HG03439 (cell line): Measurements from ENCODE around the gene G6PD.
"Not testable (repeated sequence)": the region's sequence is repeated elsewhere in the genome, so short reads cannot be mapped to it uniquely, and the experiment has no call there.

Source experiments
- ATAC-seq: cut with Tn5 transposase; IDR thresholded peaks from one replicate; pipeline ENCODE4 v1.9.1; 2021; ENCODE audit warnings: mild to moderate bottlenecking, moderate library complexity; ENCODE audit not compliant: unreplicated experiment

The G6PD gene

GRCh38 chrX:154546354-154547244, at the start of gene G6PD:
TSS of gene G6PD (minus strand) at chrX:154546846. CDS start at chrX:154546155, 691 bp downstream.
- ATAC-seq, result peak; percentile 59

DNA sequence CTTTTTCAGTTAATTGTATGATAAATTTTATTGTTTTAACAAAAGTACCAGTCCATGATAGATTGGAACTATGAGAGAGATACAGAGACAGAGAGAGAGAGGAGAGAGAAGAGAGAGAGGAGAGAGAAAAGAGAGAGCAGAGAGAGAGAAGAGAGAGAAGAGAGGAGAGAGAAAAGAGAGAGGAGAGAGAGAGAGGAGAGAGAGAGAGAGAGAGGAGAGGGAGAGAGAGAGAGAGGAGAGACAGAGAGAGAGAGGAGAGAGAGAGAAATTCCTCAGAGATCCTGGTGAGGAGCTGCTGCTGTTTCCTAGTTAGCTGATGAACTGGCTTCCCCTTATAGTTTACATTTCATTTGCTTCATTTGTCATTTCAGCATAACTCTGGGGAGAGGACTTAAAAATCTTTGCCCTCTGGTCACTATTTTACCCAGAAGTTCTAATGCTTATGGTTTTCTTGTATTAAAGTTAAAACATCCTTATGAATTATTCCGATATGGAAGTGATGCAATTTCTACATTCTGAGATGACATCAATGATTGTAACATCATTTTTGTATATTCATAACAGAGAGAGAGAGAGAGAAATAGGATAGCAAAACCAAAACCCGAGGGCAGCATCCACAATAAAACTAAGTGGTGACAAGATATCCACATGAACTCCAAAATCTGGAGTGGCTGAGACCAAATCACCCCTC, 49.1 kb upstream of the G6PD start:
- no peak for ATAC-seq

DNA sequence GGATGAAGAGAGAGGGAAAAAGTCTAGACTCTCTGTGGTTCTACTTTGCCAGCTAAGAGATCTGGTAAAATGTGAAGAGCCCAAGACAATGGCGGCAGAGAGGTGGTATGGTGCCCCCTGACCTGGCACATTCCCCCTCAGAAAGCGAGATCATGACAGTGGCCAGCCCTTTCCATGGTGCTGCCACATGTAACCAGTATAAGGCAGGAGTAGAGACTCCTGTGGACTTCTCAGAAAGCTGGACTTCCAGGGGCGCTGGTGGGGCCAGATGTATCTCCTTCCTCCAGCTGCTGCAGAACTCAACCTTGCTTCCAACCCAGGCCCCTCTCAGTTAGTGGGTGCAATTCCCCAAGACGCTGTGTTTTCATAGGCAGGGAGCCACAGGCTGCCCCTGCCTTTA, 47.8 kb upstream of the G6PD start:
- ATAC-seq, result no peak

GRCh38 chrX:154593201-154593600, 46.6 kb upstream of the G6PD start:
- ATAC-seq, result no peak

DNA sequence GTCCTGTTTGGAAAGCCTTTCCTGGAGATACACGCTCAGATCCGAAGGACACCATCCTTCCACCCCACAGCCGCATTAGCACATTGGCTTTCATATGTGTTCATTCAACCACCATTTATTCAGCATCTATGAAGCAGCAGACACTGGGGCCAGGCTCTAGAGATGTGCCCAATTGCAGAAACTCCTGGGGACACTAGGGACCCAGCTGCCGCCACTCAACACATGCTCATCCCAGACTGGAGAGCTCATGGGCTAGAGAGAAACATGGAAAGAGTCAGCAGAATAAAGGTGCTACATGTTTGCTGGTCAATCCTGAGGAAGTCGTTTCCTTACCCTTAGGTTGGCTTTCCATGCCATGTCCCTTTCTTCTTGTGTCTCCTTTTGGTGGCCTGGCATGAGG, 45.9 kb upstream of the G6PD start:
- no peak for ATAC-seq

DNA sequence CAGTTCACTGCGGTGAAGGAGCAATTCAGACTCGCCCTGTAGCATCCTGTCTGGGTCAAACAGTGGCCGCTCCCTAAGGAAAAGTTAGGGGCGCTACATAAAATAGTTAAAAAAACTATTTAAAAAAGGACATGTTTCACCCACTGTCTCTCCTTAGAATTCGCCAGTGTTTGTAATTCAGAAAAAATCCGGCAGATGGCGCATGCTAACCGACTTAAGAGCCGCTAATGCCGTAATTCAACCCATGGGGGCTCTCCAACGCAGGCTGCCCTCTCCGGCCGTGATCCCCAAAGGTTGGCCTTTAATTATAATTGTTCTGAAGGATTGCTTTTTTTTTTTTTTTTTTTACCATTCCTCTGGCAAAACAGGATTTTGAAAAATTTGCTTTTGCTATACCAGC, 43.8 kb upstream of the G6PD start:
- ATAC-seq, result not testable (repeated sequence)

DNA sequence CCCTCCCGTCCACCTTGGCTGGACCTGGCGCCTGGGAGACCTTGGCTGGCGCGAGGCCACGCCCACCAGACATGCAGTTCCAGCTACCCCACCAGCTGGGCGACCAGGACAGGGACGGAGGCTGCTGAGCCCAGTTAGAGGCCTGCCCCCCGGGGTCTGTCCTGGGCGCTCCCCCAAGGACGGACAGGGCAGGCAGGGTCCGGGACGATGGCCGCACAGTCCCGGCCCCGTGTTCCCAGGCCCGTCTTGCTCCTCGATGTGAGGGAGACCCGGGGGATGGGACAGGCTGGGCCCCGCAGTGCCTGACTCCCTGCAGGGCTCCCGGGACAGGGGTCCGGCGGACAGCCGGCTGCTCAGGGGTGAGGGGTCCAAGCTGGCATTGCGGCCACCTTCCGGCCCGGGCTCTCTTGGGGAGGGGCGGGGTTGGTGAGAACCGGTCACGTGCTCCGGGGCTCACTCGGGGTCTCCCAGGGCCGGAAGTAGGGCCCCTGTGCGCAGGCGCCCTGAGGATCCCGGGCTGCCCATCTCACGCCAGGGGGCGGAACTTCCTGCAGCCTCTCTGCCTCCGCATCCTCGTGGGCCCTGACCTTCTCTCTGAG, 38.0 kb upstream of the G6PD start, which contains the start of gene CTAG1A:
CTAG1A (plus strand) TSS at position 549 of the 599 bp plus-strand sequence. CDS start 74 bp downstream, outside the sequence.
- not testable (repeated sequence) for ATAC-seq

DNA sequence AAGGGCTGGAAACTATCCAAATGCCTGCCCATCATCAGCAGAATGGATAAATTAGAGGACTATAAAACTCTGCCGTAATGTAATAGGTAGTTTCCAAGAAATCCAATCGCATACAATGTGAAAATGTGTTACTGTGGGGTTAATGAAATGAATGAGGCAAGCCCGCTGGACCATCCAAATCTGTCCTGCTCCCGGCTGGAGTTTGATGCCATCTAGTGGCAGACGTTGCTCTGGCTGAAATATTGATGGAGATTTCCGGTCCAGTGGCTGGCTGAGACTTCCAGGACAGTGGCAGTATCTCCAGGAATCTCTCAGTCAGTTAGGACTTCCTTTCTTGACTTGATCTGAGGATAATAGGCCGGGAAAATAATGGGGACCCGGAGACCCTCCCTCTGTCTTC, 36.3 kb upstream of the G6PD start:
- ATAC-seq, result not testable (repeated sequence)

GRCh38 chrX:154575076-154575475, 28.4 kb upstream of the G6PD start:
- not testable (repeated sequence) for ATAC-seq

DNA sequence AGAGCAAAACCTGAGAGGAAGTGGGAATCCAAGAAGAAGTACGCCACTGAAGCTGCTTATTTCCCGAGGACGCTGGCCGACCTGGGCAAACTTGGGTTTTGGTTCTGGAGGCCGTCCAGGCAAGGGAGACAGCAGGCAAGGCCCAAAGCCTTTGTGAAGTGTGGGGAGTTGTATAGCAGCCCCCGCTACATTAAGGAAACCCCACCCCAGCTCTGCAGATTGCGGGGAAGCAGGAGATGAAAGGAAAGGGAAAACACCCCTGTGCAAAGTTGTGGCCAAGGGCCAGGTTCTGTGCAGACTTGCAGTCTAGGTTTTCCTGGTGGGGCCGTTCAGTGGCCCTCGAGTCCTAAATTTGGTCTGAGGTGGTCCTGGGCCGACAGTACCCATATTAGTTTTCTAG, 26.4 kb upstream of the G6PD start:
- ATAC-seq, result not testable (repeated sequence)

GRCh38 chrX:154570361-154570760, 23.7 kb upstream of the G6PD start:
- ATAC-seq, result not testable (repeated sequence)

GRCh38 chrX:154562295-154562694, 15.6 kb upstream of the G6PD start:
- ATAC-seq, result not testable (repeated sequence)

- ATAC-seq, result not testable (repeated sequence)
Measured at GRCh38 chrX:154560326-154560725, 13.7 kb upstream of the G6PD start.

DNA sequence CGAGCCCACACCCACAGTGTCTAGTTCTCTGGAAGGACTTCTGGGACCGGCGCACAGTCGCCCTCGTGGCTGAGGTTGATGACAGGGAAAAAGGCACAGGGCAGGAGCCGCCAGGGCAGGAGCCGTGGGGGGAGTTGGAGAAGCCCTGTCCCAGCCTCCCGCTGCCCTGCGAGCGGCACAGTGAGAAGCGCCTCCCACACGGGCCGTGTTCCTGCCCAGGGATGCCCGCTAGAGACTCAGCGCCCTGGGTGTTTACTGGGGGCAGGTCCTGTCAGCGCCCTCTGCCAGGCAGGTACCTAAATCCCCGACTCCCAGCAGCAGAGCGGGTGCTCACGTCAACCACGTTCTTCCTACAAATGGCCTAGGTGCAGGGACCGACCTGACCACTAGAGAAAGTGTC, 12.2 kb upstream of the G6PD start:
- ATAC-seq, result not testable (repeated sequence)

DNA sequence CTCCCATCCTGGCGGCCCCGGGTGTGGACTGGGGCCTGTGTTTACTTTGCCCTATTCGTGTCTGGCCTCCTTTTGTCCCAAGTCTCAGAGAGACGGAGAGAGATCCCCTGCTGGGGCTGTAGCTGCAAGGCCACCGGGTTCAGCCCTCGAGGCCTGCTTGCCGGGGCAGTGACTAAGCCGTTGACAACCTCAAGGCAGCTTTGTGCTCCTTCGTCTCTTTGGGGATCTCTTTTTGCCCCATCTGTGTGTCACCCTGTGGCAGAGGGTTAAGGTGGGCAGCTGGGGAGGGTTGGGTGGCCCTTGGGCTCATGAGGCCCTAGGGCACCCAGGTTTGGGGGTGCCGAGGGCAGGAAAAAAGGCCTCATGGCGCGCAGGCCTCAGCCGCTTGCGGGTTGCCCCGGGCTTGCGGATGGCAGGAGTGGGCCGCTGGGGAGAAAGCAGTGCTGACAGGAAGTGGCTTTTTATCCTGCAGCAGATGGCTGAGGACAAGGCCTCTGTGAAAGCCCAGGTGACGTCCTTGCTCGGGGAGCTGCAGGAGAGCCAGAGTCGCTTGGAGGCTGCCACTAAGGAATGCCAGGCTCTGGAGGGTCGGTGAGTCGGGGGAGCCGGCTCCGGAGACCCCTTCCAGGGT, 11.5 kb upstream of the G6PD start:
- ATAC-seq, result not testable (repeated sequence)

DNA sequence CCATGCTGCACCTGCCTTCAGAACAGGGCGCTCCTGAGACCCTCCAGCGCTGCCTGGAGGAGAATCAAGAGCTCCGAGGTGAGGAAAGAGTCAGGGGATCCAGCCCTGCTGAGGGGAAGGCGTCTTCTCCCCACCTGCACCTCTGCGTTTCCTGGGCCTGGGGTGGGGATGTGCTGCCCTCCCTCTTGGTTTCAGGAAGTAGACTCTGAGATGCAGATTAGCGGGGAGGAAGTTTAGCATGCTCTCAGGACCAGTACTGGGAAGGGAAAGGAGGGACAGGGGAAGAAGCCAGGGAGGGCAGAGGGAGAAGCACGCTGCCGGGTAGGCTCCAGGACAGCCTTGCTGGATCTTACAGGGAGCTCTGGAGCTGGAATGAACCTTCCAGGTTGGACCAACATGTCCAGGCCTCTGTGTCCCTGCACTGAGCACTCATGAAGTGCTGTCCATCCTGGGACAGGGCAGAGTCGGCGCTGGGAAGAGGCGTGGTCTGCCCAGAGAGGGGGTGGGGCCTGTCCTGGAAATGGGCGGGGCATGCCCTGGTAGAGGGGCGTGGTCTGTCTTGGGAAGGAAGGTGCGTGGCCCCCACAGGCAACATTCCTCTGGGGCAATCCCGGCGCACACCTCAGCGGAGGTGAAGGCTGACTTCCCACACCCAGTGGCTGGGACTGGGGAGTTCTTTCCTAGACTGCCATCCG, 5.6 kb upstream of the G6PD start:
- ATAC-seq, result not testable (repeated sequence)

GRCh38 chrX:154549766-154550165, 3.1 kb upstream of the G6PD start:
- ATAC-seq, result no peak

DNA sequence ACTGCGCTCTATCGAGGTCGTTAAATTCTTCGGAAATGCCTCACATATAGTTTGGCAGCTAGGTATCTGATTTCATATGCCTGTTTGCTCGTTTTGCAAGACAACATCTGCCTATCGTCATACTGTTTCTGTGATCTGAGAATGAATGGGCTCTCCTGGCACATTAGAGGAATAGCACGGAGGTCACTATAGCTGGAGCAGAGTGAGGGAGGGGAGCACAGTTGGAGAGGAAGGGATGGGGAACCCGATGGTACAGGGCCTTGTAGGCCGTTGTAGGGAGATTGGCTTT, 1.3 kb upstream of the G6PD start:
- ATAC-seq, result no peak

GRCh38 chrX:154547245-154548027, 790 bp upstream of the G6PD start, which contains the start of gene IKBKG:
TSS of gene IKBKG (plus strand) at chrX:154547620. CDS start at chrX:154552003, 4,383 bp downstream.
- ATAC-seq, result peak; percentile 83
